Liver (tissue), 3 donors: ENCODE measurements around the gene PPIE.

Source experiments
- FOXA2 ChIP-seq: IDR thresholded peaks from 2 replicates; pipeline ENCODE4 v1.6.1; 2016; ENCODE audit warnings: antibody characterized with exemption
- HNF4A ChIP-seq, 2 donors: conservative IDR thresholded peaks; 2 replicates each; pipeline ENCODE4 v1.6.1; 2016; ENCODE audit warnings: antibody characterized with exemption in 2 of 2, mild to moderate bottlenecking in 2 of 2
- MAX ChIP-seq: IDR thresholded peaks from 2 replicates; pipeline ENCODE4 v1.6.1; 2016; ENCODE audit warnings: antibody characterized with exemption
- NR2F2 ChIP-seq: IDR thresholded peaks from 2 replicates; pipeline ENCODE4 v1.6.1; 2016; ENCODE audit warnings: antibody characterized with exemption
- RAD21 ChIP-seq, 2 donors: IDR thresholded peaks; 2 replicates each; pipeline ENCODE4 v1.6.1; 2016; ENCODE audit warnings: antibody characterized with exemption in 2 of 2, mild to moderate bottlenecking in 2 of 2
- TAF1 ChIP-seq: conservative IDR thresholded peaks from 2 replicates; pipeline ENCODE4 v1.6.1; 2016; ENCODE audit warnings: antibody characterized with exemption, mild to moderate bottlenecking
- TF ChIP-seq, protein P1 (sequence below): fragments of 150-350 bp; IDR thresholded peaks from 2 replicates; pipeline ENCODE4 v1.5.1; 2017; ENCODE audit warnings: improper control_type of control experiment, low read depth, low read length; ENCODE audit not compliant: missing input control
- donor health status: healthy.
- donor health status: healthy.

- TF ChIP-seq, protein P1, sequence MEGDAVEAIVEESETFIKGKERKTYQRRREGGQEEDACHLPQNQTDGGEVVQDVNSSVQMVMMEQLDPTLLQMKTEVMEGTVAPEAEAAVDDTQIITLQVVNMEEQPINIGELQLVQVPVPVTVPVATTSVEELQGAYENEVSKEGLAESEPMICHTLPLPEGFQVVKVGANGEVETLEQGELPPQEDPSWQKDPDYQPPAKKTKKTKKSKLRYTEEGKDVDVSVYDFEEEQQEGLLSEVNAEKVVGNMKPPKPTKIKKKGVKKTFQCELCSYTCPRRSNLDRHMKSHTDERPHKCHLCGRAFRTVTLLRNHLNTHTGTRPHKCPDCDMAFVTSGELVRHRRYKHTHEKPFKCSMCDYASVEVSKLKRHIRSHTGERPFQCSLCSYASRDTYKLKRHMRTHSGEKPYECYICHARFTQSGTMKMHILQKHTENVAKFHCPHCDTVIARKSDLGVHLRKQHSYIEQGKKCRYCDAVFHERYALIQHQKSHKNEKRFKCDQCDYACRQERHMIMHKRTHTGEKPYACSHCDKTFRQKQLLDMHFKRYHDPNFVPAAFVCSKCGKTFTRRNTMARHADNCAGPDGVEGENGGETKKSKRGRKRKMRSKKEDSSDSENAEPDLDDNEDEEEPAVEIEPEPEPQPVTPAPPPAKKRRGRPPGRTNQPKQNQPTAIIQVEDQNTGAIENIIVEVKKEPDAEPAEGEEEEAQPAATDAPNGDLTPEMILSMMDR: no peak
- no peak for TF ChIP-seq HNF4A (conservative IDR thresholded peaks at IDR 0.05)
- no peak for TF ChIP-seq TAF1
- TF ChIP-seq RAD21 (IDR thresholded peaks at IDR 0.05): no peak
- no peak for TF ChIP-seq NR2F2
- TF ChIP-seq MAX: no peak
- no peak for TF ChIP-seq FOXA2
These were observed 37.6 kb upstream of the PPIE start for GRCh38 chr1:39701049-39701439.
